Measurements from ENCODE around the gene CNR2.
"Not testable (repeated sequence)": the region's sequence is repeated elsewhere in the genome, so short reads cannot be mapped to it uniquely, and the experiment has no call there.

The CNR2 gene

GRCh38 chr1:23879809-23880208 lies 33.4 kb downstream of the CNR2 start:
- no peak for DNase-seq

- DNase-seq: no peak
These were observed 34.5 kb downstream of the CNR2 start for GRCh38 chr1:23878668-23879067.

GRCh38 chr1:23875382-23875781 lies 37.8 kb downstream of the CNR2 start:
- no peak for DNase-seq

- DNase-seq: no peak
These were observed 40.7 kb downstream of the CNR2 start for GRCh38 chr1:23872421-23872820.

GRCh38 chr1:23869051-23869450 lies 44.1 kb downstream of the CNR2 start:
- no peak for DNase-seq

- DNase-seq: no peak
These were observed 44.6 kb downstream of the CNR2 start for GRCh38 chr1:23868557-23869016.

- peak; percentile 94 for DNase-seq
These were observed 45.1 kb downstream of the CNR2 start, which contains the start of gene FUCA1 for GRCh38 chr1:23867895-23868556. FUCA1 (minus strand) TSS chr1:23868290; CDS start chr1:23868286, 4 bp downstream.

- no peak for DNase-seq
These were observed 45.6 kb downstream of the CNR2 start for GRCh38 chr1:23867542-23867894.

GRCh38 chr1:23865543-23865930 lies 47.6 kb downstream of the CNR2 start:
- DNase-seq: no peak

- DNase-seq: no peak
These were observed 48.2 kb downstream of the CNR2 start for GRCh38 chr1:23864801-23865542.

- DNase-seq: no peak
These were observed 50.5 kb downstream of the CNR2 start for GRCh38 chr1:23862640-23863039.

- DNase-seq: no peak
These were observed 58.6 kb downstream of the CNR2 start for GRCh38 chr1:23854568-23854967.

- not testable (repeated sequence) for DNase-seq
These were observed 60.0 kb downstream of the CNR2 start for GRCh38 chr1:23853124-23853523.

- not testable (repeated sequence) for DNase-seq
These were observed 61.8 kb downstream of the CNR2 start for GRCh38 chr1:23851406-23851805.

- DNase-seq: no peak
These were observed 64.2 kb downstream of the CNR2 start for GRCh38 chr1:23848673-23849616.

- DNase-seq: not testable (repeated sequence)
These were observed 65.6 kb downstream of the CNR2 start for GRCh38 chr1:23847482-23848095.

- no peak for DNase-seq
These were observed 68.0 kb downstream of the CNR2 start for GRCh38 chr1:23845163-23845562.

GRCh38 chr1:23843644-23844043 lies 69.5 kb downstream of the CNR2 start:
- no peak for DNase-seq

GRCh38 chr1:23838401-23838866 lies 74.7 kb downstream of the CNR2 start:
- DNase-seq: peak; percentile 74

- no peak for DNase-seq
These were observed 75.3 kb downstream of the CNR2 start for GRCh38 chr1:23837908-23838307.

GRCh38 chr1:23836037-23836436 lies 77.1 kb downstream of the CNR2 start:
- DNase-seq: no peak

GRCh38 chr1:23834156-23834555 lies 79.0 kb downstream of the CNR2 start:
- not testable (repeated sequence) for DNase-seq

- DNase-seq: no peak
These were observed 85.4 kb downstream of the CNR2 start for GRCh38 chr1:23827717-23828116.

All from stimulated activated CD4-positive, alpha-beta T cell treated with anti-CD3 and anti-CD28 coated beads, Interleukin-4, amount 100 ng/mL, for 24 hours (primary cell).